PC-9 (cell line): ENCODE measurements around the gene TTLL8.

Source experiments
- CTCF ChIP-seq: fragments of 200-600 bp; sonication (generic); conservative IDR thresholded peaks from 2 replicates; pipeline ENCODE4 v1.6.1; 2017; ENCODE audit warnings: mixed run types, antibody characterized with exemption, mild to moderate bottlenecking, moderate library complexity
- EZH2 ChIP-seq: fragments of 200-600 bp; sonication (generic); IDR thresholded peaks from 2 replicates; pipeline ENCODE4 v1.8.0; 2017; ENCODE audit warnings: antibody characterized with exemption, low read depth

GRCh38 chr22:49992921-49993648, 65.0 kb downstream of the TTLL8 start:
- TF ChIP-seq CTCF, result peak; percentile 87
- TF ChIP-seq EZH2, result no peak
